K562 treated with DMSO at 1 percent for 12 hours (cell line): Measurements from ENCODE around the gene IPO7. TPM values are rescaled to one million over a fixed set of nuclear protein-coding genes. Genes with fewer than 3 reads are reported as not detected.

Experiments
- total RNA-seq: library from RNA; unstranded; fragments of 300-600 nt; gene quantifications from 2 replicates; pipeline ENCODE4 v1.2.3, GENCODE V29; 2022; ENCODE audit not compliant: insufficient read depth

The IPO7 gene
- 20.8 and 88.5 TPM in 2 replicates for total RNA-seq

GRCh38 chr11:9384535-9385326 is at the start of gene IPO7:
TSS of gene IPO7 (plus strand) at chr11:9384652. CDS start at chr11:9384764, 112 bp downstream.

GRCh38 chr11:9460322-9461062 is 76.0 kb downstream of the IPO7 start, which contains the start of gene ZNF143:
TSS of gene ZNF143 (plus strand) at chr11:9461012. CDS start at chr11:9471309, 10,297 bp downstream.

Other genes with a start within 250 kb of the IPO7 start
- gene DENND5A, start 119.3 kb upstream of the IPO7 start, total RNA-seq: 25.5 and 59.2 TPM in 2 replicates
- gene TMEM41B, start 70.1 kb upstream of the IPO7 start, total RNA-seq: 12.0 and 32.4 TPM in 2 replicates
- 11.3 and 13.8 TPM in 2 replicates for gene ZNF143, start 76.4 kb downstream of the IPO7 start, total RNA-seq
- 26.7 and 54.1 TPM in 2 replicates for gene WEE1, start 189.0 kb downstream of the IPO7 start, total RNA-seq